Measurements from ENCODE around the gene CD9.
"Not testable (repeated sequence)": the region's sequence is repeated elsewhere in the genome, so short reads cannot be mapped to it uniquely, and the experiment has no call there.

CD9 gene

GRCh38 chr12:6200256-6201212 lies at the start of gene CD9:
Gene CD9, plus strand, starts transcription at chr12:6200400. Its CDS starts 100 bp downstream, at chr12:6200500.
- DNase-seq = peak; percentile 16

- DNase-seq = no peak
Measured at GRCh38 chr12:6154730-6155459, 45.3 kb upstream of the CD9 start.

DNA sequence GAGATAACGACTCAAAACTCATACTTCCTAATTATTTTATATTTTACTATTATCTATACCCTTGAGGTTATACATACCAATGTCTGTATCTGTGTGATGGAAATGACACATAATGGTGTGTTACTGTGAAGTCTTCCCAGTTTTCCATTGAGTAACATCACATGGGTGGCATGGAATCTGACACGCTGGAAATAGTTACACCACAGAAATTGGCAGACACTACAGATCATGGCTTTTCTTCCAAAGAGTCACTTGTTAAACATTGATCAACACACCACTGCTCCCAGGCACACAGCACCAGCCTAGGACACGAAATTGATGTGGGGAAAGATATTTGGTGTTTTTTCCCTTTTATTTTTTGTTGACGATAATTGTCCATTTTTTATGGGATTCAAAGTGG lies 42.7 kb upstream of the CD9 start:
- no peak for DNase-seq

- no peak for DNase-seq
Measured at GRCh38 chr12:6158255-6158654, 41.9 kb upstream of the CD9 start.

- no peak for DNase-seq
Measured at GRCh38 chr12:6158749-6159148, 41.5 kb upstream of the CD9 start.

GRCh38 chr12:6159166-6160011 lies 40.8 kb upstream of the CD9 start:
- not testable (repeated sequence) for DNase-seq

- not testable (repeated sequence) for DNase-seq
Measured at GRCh38 chr12:6160049-6160649, 40.1 kb upstream of the CD9 start.

DNA sequence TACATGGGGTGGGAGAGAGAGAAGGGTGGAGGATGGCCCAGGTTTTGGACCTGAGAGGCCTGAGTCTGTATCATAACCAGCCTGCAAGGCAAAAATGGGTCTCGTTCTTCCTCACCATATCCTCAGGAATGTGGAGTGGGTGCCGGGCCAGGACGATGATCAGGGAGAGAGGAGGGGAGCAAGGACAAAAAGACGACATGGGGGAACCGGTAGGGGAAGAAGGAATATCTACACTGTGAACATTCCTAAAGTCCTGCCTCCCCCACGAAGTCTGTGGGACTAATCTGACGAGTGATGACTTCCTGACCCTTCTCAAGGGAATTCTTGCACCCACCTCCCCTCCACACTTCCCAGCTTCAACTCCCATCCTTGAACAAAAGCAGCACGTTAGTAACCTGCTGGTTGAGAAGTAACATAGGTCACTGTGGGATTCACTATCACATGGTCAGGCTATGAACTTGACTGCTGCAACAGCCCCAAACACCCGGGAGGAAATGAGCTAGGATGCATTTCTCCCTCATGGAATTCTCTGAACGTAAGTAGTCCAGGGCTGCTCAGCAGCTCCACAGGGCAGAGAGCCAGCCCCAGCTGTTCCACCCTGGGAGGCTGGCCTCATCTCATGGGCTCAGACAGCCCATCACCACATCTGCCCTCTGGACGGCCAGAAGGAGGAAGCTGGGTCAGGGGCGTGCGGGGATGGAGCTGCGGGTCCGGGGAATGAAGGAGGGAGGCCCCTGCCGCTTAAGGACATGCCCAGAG lies 38.9 kb upstream of the CD9 start:
- DNase-seq = no peak

DNA sequence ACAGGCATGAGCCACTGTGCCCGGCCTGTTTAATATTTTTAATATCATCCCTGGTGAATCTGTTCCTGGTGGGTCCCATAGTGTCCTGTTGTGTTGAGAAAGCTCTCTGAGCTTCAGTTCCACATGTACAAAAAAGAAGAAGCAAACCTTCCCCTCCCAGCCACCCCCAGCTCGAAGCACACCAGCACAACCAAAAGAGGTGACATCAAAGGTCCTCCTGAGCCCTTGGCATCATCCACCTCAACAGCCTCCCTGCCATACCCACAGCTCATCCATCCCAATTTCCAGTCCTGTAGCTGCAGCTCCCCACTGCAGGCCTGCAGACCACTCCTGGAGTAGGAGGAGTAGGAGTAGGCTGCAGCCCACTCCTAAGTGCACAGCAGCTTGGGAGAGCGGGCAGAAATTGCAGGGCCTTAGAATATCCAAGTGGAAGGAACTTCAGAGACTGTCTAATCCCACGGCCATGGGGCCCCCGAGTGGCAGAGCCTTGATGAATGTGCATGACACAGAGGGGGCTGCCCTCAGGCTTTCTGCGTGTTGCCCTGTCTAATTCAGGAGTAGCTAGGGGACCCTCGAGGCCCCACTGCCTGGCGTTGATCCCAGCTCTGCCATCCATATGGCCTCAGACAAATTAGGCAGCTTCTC lies 36.7 kb upstream of the CD9 start:
- DNase-seq = no peak

DNA sequence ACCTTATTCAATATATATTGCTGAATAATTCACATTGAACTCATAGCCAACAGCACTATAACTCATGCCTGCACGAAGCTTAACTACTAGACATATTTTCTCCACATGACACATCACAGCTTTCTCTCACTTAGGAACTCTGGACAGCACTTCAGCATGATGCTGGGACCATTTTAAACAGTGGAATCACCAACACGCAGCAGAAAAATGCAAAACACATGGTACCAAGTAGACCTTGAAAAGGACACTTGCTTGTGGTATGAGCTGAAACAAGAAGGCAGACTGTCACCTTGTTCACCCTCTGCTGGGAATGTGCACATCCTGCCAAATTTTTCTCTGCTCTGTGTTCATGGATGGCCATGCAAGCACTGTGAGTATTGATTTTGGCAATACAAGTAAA lies 34.8 kb upstream of the CD9 start:
- no peak for DNase-seq

DNA sequence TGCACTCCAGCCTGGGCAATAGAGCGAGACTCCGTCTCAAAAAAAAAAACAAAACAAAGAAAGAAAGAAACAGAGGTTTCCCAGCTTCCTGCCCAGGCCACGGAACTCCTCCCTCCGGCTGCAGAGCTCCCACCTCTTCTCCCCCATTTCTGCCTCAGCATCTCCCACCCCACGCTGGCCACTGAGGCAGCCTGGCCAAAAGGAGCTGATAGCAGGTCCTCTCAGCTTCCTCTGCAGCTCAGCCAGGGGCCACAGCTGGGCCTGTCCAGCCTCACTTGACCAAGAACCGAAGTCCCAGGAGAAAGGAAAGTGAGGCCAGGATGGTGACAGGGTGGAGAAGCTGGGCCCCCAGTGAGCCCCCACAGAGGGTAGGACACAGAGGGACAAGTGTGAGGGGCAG lies 33.4 kb upstream of the CD9 start:
- DNase-seq = no peak

DNA sequence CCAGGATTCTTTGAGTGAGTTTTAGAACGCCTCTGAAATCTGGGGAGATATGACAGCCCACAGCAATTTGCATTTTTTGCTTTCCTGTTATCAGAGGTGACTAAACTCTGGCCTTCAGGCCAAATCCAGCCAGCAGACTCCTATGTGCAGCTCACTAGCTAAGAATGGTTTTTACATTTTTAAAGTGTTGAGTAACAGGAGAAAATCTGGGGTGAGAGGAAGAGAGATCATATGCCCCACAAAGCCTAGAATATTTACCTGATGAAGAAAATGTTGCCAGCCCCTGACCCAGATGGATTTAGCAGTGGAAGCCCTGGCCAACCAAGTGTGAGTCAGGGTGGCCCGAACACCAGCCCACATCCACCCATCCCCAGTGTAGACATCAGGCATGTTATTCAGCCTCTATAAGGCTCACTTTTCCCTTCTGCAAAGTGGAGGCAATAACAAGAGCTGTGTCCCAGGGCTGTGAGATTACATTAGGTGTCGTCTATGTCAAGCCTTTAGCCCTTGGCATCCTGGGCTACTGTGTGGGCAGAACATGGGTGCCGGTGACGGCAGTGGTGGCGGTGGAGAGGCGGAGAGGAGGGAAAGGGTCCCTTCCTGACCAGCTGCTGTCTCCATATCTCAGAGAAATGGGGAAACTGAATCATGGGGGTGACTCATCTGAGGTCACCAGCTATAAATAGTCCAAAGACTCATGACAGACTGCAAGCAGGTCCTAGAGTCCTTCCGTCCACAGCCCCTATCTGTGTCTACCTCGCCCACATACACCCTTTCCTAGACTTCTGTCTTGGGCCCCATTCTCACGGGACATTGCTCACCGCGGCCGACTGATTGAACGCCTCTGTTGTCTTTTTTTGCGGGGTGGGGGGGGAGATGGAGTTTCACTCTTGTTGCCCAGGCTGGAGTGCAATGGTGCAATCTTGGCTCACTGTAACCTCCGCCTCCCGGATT lies 32.6 kb upstream of the CD9 start:
- DNase-seq = peak; percentile 27

GRCh38 chr12:6171409-6172015 lies 28.7 kb upstream of the CD9 start:
- no peak for DNase-seq

- no peak for DNase-seq
Measured at GRCh38 chr12:6172086-6172485, 28.1 kb upstream of the CD9 start.

DNA sequence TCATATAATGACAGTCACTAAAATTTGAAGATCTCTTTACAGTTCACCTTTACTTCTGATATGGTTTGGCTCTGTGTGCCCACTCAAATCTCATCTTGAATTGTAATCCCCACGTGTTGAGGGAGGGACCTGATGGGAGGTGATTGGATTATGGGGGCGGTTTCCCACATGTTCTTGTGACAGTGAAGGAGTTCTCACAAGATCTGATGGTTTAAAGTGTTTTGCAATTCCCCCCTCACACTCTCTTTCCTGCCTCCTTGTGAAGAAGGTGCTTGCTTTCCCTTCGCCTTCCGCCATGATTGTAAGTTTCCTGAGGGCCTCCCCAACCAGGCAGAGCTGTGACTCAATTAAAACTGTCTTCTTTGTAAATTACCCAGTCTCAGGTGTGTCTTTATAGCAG lies 27.3 kb upstream of the CD9 start:
- DNase-seq = no peak

GRCh38 chr12:6177642-6178358 lies 22.4 kb upstream of the CD9 start:
- no peak for DNase-seq

- DNase-seq = no peak
Measured at GRCh38 chr12:6178981-6179761, 21.0 kb upstream of the CD9 start.
